ENCODE results near the gene CYP2A7. TPM values are rescaled to one million over a fixed set of nuclear protein-coding genes. Genes with fewer than 3 reads are reported as not detected.

CYP2A7 gene
- polyA plus RNA-seq, 2 of the 4 experiments (the other 2 are of a cell fraction), result not detected

DNA sequence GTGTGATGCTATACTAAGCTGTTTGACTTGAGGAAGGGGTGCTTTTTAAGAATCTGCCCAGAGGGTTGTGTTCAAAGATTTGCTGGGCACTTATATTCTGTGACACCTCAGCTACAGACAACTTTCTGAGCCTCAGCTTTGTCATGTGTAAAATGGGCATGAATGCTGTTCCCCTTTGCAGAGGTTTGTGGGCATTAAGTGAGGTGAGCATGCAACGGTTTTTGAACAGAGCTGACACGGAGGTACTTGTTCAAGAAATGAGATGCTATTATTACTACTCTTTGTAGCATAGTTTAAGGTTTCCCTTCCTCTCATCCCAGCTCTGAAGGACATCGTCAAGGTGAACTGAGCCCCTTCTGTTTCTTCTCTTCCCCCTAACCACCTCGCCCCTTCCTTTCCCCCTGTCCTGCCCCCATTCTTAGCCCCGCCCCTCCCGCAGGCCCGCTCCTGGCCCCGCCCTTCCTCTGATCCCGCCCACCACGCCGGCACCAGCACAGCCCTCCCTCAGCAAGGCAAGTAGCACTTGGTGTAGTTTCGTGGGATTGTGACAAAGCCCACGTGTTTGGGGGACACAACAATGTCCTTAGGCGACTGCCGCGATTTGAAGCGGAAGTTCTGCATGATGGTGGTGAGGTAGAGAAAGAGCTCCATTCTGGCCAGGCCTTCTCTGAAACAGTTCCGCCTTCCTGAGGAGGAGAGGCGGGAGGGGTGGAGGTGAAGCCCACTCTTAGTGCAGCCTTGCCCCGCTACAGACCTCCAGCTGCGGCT is 26.1 kb upstream of the CYP2A7 start:
- no peak for TF ChIP-seq JUN (IDR thresholded peaks at IDR 0.05)
- WGBS (ENCODE audit: missing lambda C conversion rate), result 50% methylated on average over 21 of the region's 21 CpGs
- Histone ChIP-seq H3K4me1 (peaks cover 9% of the 10 kb centered on the region), H3K4me2 (0 out of 3 replicates have a peak overlapping the region, but pooled peaks have one; percentile 6), H3K27ac (no peak overlapping the region; a peak in 1 of 6 replicates), H3K9me3 (peaks cover 31% of the 10 kb centered on the region), H3K4me3 (no peak overlapping the region)
- POLR2A ChIA-PET, result no interaction called here
- DNase-seq (ENCODE audit: low read depth in 1 of 2, low spot score in 1 of 2) (no peak), ATAC-seq (peak; percentile 4 to 63; a peak in 3 of 6 replicates), FAIRE-seq (peak; percentile 70)
- CTCF ChIA-PET, result interaction anchor here (0.9 to 2.1 kb wide), 5 partner anchors 13 to 541 kb away, joined by 3 to 7 read pairs (median 5); no protein-coding TSS in a partner anchor

DNA sequence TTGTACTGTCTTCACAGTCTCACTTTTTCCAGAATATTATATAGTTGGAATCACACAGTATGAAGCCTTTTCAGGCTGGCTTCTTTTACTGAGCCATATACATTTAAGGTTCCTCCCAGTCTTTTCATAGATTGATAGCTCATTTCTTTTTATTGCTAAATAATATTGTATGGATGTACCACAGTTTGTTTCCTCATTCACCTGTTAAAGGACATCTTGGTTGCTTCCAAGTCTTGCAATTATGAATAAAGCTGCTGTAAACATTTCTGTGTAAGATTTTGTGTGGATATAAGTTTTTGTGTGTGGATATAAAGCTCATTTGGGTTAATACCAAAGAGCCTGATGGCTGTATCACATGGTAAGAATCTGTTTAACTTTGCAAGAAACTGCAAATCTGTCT is 24.5 kb upstream of the CYP2A7 start:
- no peak for FAIRE-seq
- peaks cover 15% of the 10 kb centered on the region for H3K9me3 ChIP-seq
- H3K4me3 ChIP-seq, result no peak overlapping the region
- ATAC-seq, result no peak
- CTCF ChIA-PET, result interaction anchor here (1.1 to 2.1 kb wide), 3 partner anchors 13 to 120 kb away, joined by 4 to 8 read pairs (median 5); no protein-coding TSS in a partner anchor
- no peak for DNase-seq (ENCODE audit: low read depth in 1 of 2, low spot score in 1 of 2)
- POLR2A ChIA-PET, result no interaction called here
- H3K4me2 ChIP-seq, result no peak overlapping the region
- TF ChIP-seq TP53 (CRISPR knock-in tag; IDR thresholded peaks at IDR 0.05), result no peak
- no peak for TF ChIP-seq EHF (CRISPR knock-in tag; IDR thresholded peaks at IDR 0.05)
- TF ChIP-seq FOSL2 (IDR thresholded peaks at IDR 0.05), result no peak
- no peak for TF ChIP-seq FOSL2 (CRISPR knock-in tag; IDR thresholded peaks at IDR 0.05)
- no peak for TF ChIP-seq RCOR1 (IDR thresholded peaks at IDR 0.05; ENCODE audit: low read depth, low read length)
- no peak for TF ChIP-seq EP300 (IDR thresholded peaks at IDR 0.05)
- TF ChIP-seq, protein P1, sequence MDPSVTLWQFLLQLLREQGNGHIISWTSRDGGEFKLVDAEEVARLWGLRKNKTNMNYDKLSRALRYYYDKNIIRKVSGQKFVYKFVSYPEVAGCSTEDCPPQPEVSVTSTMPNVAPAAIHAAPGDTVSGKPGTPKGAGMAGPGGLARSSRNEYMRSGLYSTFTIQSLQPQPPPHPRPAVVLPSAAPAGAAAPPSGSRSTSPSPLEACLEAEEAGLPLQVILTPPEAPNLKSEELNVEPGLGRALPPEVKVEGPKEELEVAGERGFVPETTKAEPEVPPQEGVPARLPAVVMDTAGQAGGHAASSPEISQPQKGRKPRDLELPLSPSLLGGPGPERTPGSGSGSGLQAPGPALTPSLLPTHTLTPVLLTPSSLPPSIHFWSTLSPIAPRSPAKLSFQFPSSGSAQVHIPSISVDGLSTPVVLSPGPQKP (IDR thresholded peaks at IDR 0.05; ENCODE audit: low read depth, low read length), result no peak
- no peak for TF ChIP-seq RARB (CRISPR knock-in tag; IDR thresholded peaks at IDR 0.05)
- TF ChIP-seq BHLHE40 (IDR thresholded peaks at IDR 0.05; ENCODE audit: low read depth, low read length), result no peak
- TF ChIP-seq, protein P2, sequence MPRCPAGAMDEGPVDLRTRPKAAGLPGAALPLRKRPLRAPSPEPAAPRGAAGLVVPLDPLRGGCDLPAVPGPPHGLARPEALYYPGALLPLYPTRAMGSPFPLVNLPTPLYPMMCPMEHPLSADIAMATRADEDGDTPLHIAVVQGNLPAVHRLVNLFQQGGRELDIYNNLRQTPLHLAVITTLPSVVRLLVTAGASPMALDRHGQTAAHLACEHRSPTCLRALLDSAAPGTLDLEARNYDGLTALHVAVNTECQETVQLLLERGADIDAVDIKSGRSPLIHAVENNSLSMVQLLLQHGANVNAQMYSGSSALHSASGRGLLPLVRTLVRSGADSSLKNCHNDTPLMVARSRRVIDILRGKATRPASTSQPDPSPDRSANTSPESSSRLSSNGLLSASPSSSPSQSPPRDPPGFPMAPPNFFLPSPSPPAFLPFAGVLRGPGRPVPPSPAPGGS (IDR thresholded peaks at IDR 0.05), result no peak
- TF ChIP-seq RFX5 (IDR thresholded peaks at IDR 0.05), result no peak
- TF ChIP-seq, protein P3, sequence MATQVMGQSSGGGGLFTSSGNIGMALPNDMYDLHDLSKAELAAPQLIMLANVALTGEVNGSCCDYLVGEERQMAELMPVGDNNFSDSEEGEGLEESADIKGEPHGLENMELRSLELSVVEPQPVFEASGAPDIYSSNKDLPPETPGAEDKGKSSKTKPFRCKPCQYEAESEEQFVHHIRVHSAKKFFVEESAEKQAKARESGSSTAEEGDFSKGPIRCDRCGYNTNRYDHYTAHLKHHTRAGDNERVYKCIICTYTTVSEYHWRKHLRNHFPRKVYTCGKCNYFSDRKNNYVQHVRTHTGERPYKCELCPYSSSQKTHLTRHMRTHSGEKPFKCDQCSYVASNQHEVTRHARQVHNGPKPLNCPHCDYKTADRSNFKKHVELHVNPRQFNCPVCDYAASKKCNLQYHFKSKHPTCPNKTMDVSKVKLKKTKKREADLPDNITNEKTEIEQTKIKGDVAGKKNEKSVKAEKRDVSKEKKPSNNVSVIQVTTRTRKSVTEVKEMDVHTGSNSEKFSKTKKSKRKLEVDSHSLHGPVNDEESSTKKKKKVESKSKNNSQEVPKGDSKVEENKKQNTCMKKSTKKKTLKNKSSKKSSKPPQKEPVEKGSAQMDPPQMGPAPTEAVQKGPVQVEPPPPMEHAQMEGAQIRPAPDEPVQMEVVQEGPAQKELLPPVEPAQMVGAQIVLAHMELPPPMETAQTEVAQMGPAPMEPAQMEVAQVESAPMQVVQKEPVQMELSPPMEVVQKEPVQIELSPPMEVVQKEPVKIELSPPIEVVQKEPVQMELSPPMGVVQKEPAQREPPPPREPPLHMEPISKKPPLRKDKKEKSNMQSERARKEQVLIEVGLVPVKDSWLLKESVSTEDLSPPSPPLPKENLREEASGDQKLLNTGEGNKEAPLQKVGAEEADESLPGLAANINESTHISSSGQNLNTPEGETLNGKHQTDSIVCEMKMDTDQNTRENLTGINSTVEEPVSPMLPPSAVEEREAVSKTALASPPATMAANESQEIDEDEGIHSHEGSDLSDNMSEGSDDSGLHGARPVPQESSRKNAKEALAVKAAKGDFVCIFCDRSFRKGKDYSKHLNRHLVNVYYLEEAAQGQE (IDR thresholded peaks at IDR 0.05), result no peak
- no peak for TF ChIP-seq RNF2 (IDR thresholded peaks at IDR 0.05; ENCODE audit: borderline replicate concordance, low read depth)
- TF ChIP-seq CBX8 (IDR thresholded peaks at IDR 0.05), result no peak
- TF ChIP-seq SMC3 (IDR thresholded peaks at IDR 0.05), result no peak
- TF ChIP-seq, protein P4, sequence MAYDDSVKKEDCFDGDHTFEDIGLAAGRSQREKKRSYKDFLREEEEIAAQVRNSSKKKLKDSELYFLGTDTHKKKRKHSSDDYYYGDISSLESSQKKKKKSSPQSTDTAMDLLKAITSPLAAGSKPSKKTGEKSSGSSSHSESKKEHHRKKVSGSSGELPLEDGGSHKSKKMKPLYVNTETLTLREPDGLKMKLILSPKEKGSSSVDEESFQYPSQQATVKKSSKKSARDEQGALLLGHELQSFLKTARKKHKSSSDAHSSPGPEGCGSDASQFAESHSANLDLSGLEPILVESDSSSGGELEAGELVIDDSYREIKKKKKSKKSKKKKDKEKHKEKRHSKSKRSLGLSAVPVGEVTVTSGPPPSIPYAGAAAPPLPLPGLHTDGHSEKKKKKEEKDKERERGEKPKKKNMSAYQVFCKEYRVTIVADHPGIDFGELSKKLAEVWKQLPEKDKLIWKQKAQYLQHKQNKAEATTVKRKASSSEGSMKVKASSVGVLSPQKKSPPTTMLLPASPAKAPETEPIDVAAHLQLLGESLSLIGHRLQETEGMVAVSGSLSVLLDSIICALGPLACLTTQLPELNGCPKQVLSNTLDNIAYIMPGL (CRISPR knock-in tag; IDR thresholded peaks at IDR 0.05; ENCODE audit: borderline replicate concordance), result no peak
- TF ChIP-seq, protein P5, sequence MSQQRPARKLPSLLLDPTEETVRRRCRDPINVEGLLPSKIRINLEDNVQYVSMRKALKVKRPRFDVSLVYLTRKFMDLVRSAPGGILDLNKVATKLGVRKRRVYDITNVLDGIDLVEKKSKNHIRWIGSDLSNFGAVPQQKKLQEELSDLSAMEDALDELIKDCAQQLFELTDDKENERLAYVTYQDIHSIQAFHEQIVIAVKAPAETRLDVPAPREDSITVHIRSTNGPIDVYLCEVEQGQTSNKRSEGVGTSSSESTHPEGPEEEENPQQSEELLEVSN (IDR thresholded peaks at IDR 0.05; ENCODE audit: borderline replicate concordance, low read depth), result no peak
- TF ChIP-seq FOSB (CRISPR knock-in tag; IDR thresholded peaks at IDR 0.05), result no peak
- no peak for TF ChIP-seq SREBF2 (IDR thresholded peaks at IDR 0.05)
- no peak for TF ChIP-seq CHD2 (IDR thresholded peaks at IDR 0.05; ENCODE audit: low read length, partially characterized antibody)
- peaks cover 12% of the 10 kb centered on the region for H3K4me1 ChIP-seq
- H3K27ac ChIP-seq, result no peak overlapping the region
